ENCODE results near the gene HS6ST3.

Gene HS6ST3

DNA sequence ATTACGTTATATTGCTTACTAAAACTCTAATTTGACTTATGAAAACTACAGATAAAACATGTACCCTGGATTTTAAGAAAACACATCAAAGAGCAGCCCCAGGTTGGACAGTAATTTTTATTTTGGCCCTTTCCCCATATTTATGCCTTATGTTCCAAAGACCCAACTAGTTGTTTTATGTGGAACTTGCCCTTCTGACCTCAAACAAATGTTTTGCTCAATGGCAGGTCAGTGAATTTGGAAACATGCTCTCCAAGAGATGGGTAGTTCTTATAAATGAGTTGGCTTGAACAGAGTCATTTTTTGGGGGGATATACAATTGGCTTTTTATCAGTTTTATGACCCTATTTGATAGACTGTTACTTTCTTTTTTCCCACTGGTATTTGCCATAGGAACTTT, 360.0 kb downstream of the HS6ST3 start:
- Mint-ChIP-seq H3K4me3 (no peak overlapping the region), H3K36me3 (ENCODE audit: low read depth) (no peaks in the 10 kb centered on the region), H3K27me3 (no peaks in the 10 kb centered on the region), H3K4me1 (no peaks in the 10 kb centered on the region), H3K9me3 (peaks cover 10% of the 10 kb centered on the region), H3K27ac (no peak overlapping the region)
- no peak for ATAC-seq
- no peak for DNase-seq

DNA sequence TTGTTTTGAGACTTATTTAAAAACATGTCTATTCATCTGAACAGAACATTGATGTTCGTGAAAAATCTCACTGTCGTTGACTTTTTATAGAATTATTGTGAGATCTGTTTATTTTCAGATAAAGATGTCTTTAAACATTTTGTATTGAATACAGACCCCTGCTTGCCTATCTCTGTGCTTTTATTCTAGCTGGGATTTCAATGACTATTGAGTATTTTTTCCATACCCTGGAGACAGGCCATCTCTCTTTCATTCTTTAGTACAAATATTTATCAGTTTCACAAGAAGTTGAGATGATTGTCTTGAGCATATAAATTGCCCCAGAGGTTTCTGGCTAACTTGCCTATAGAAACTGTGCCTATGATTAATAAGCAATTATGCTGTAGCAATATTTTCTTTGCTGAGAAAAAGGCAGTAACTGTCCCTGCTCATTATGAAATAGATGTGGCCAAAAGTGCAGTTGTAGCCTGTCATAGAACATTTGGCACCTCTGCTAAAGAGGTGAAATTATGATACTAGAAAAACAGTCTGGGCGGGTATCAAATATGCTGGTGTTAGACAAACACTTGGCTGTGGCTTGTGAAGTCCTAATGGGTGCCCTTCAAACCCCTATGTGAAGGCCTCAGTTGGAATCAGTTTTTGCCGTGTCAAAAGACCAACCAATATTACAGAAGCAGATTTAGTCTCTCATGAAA, 360.6 kb downstream of the HS6ST3 start:
- no peak overlapping the region for H3K27ac Mint-ChIP-seq
- no peak for ATAC-seq
- peaks cover 10% of the 10 kb centered on the region for H3K9me3 Mint-ChIP-seq
- H3K4me3 Mint-ChIP-seq = no peak overlapping the region
- DNase-seq = no peak
- H3K27me3 Mint-ChIP-seq = no peaks in the 10 kb centered on the region
- no peaks in the 10 kb centered on the region for H3K4me1 Mint-ChIP-seq
- no peaks in the 10 kb centered on the region for H3K36me3 Mint-ChIP-seq (ENCODE audit: low read depth)

GRCh38 chr13:96454466-96454865, 364.6 kb downstream of the HS6ST3 start:
- ATAC-seq = no peak
- Mint-ChIP-seq H3K36me3 (ENCODE audit: low read depth) (no peaks in the 10 kb centered on the region), H3K9me3 (peaks cover 4% of the 10 kb centered on the region), H3K27ac (no peak overlapping the region), H3K4me3 (no peak overlapping the region), H3K27me3 (no peaks in the 10 kb centered on the region), H3K4me1 (no peaks in the 10 kb centered on the region)
- DNase-seq = no peak

GRCh38 chr13:96460609-96461008, 370.7 kb downstream of the HS6ST3 start:
- Mint-ChIP-seq H3K9me3 (peaks cover 13% of the 10 kb centered on the region), H3K27me3 (no peaks in the 10 kb centered on the region), H3K4me1 (no peaks in the 10 kb centered on the region), H3K27ac (no peak overlapping the region), H3K36me3 (ENCODE audit: low read depth) (no peaks in the 10 kb centered on the region), H3K4me3 (no peak overlapping the region)
- no peak for ATAC-seq
- no peak for DNase-seq

DNA sequence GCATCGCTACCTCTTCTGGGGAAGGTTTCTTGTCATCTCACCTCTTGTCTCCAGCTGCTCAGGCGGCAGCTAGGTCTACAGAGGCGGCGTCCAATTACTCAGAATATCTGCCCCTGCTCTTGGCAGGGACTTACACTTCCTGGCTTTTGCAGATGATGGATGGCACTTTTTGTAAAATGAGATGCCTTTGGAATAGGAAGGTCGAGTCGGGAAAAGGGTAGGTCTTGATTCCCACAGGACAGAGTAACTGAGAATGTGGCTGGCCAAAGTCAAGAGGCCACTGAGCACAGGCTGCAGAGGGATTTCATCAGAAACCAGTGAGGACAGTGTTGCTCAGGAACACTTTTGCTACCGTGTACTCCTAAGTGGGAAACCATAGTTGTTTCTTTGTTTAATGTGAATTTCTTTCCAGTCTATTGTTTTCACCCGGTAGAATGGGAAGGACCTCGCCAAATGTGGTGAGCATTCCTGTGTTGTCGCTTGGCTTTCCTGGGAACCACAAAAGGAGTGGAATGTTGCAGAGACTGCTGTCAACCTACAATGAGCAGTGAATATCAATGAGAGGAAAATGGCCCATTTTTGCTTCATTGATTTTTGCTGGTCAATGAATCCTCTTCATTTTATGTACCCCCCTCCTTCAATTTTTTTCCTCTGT, 383.7 kb downstream of the HS6ST3 start:
- no peaks in the 10 kb centered on the region for H3K4me1 Mint-ChIP-seq
- H3K27me3 Mint-ChIP-seq = no peaks in the 10 kb centered on the region
- DNase-seq (no peak), ATAC-seq (no peak)
- H3K9me3 Mint-ChIP-seq = peaks cover 12% of the 10 kb centered on the region
- H3K27ac Mint-ChIP-seq = no peak overlapping the region
- H3K36me3 Mint-ChIP-seq (ENCODE audit: low read depth) = no peaks in the 10 kb centered on the region
- H3K4me3 Mint-ChIP-seq = no peak overlapping the region

DNA sequence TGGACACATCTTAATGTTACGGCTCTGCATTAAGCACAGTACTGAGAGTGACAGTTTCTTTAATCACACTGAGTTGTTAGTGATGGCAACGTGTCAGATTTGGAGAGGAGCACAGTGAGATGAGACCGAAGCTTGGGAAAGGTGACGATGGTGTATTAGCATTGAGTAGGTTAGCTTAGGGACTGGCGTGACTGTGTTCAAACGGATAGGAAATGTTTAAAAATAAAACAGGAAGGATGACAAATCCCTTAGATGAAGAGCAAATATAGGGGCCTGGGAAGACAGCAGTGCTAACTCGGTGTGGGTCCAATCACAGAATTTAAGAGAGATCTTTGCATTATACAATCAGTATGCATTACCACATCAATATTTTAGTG, 384.3 kb downstream of the HS6ST3 start:
- H3K36me3 Mint-ChIP-seq (ENCODE audit: low read depth) = no peaks in the 10 kb centered on the region
- no peaks in the 10 kb centered on the region for H3K27me3 Mint-ChIP-seq
- DNase-seq (no peak), ATAC-seq (no peak)
- H3K9me3 Mint-ChIP-seq = peaks cover 15% of the 10 kb centered on the region
- H3K27ac Mint-ChIP-seq = no peak overlapping the region
- H3K4me3 Mint-ChIP-seq = no peak overlapping the region
- H3K4me1 Mint-ChIP-seq = no peaks in the 10 kb centered on the region

GRCh38 chr13:96475103-96475502, 385.2 kb downstream of the HS6ST3 start:
- Mint-ChIP-seq H3K27me3 (no peaks in the 10 kb centered on the region), H3K36me3 (ENCODE audit: low read depth) (no peaks in the 10 kb centered on the region), H3K4me1 (no peaks in the 10 kb centered on the region), H3K4me3 (no peak overlapping the region), H3K9me3 (peaks cover 18% of the 10 kb centered on the region), H3K27ac (no peak overlapping the region)
- ATAC-seq (no peak), DNase-seq (no peak)

DNA sequence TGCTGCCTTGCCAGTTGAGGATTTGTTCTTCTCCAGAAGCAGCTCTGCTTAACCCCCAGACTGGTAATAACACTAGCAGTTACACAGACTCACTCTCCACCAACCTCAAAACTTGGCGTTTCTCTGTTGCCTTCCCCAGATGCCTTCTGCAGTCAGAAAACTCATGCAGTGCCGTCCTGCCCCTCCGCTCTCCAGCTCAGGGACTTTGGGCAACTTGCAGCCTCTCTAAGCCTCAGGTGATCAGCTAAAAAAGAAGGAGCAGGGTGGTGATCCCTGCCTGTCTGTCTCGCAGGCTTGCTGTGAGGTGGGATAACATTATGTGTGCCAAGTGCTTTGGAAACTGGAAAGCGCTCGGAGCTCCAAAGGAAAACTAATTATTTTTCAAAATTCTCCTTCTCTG, 391.6 kb downstream of the HS6ST3 start:
- DNase-seq (no peak), ATAC-seq (no peak)
- no peaks in the 10 kb centered on the region for H3K4me1 Mint-ChIP-seq
- no peaks in the 10 kb centered on the region for H3K27me3 Mint-ChIP-seq
- no peaks in the 10 kb centered on the region for H3K36me3 Mint-ChIP-seq (ENCODE audit: low read depth)
- H3K4me3 Mint-ChIP-seq = no peak overlapping the region
- no peak overlapping the region for H3K27ac Mint-ChIP-seq
- peaks cover 10% of the 10 kb centered on the region for H3K9me3 Mint-ChIP-seq

GRCh38 chr13:96490496-96490989, 400.6 kb downstream of the HS6ST3 start:
- no peak for ATAC-seq
- Mint-ChIP-seq H3K27me3 (no peaks in the 10 kb centered on the region), H3K9me3 (peaks cover 13% of the 10 kb centered on the region), H3K4me1 (no peaks in the 10 kb centered on the region), H3K27ac (no peak overlapping the region), H3K36me3 (ENCODE audit: low read depth) (no peaks in the 10 kb centered on the region), H3K4me3 (no peak overlapping the region)
- DNase-seq = no peak

- H3K4me3 Mint-ChIP-seq = no peak overlapping the region
- H3K27me3 Mint-ChIP-seq = no peaks in the 10 kb centered on the region
- peaks cover 13% of the 10 kb centered on the region for H3K9me3 Mint-ChIP-seq
- no peaks in the 10 kb centered on the region for H3K4me1 Mint-ChIP-seq
- DNase-seq (no peak), ATAC-seq (no peak)
- no peak overlapping the region for H3K27ac Mint-ChIP-seq
- H3K36me3 Mint-ChIP-seq (ENCODE audit: low read depth) = no peaks in the 10 kb centered on the region
Observed at GRCh38 chr13:96491103-96491502, 401.2 kb downstream of the HS6ST3 start.

GRCh38 chr13:96492766-96493165, 402.9 kb downstream of the HS6ST3 start:
- no peaks in the 10 kb centered on the region for H3K27me3 Mint-ChIP-seq
- no peak overlapping the region for H3K27ac Mint-ChIP-seq
- peaks cover 18% of the 10 kb centered on the region for H3K9me3 Mint-ChIP-seq
- ATAC-seq (no peak), DNase-seq (no peak)
- no peaks in the 10 kb centered on the region for H3K36me3 Mint-ChIP-seq (ENCODE audit: low read depth)
- no peaks in the 10 kb centered on the region for H3K4me1 Mint-ChIP-seq
- no peak overlapping the region for H3K4me3 Mint-ChIP-seq

- no peak for ATAC-seq
- no peaks in the 10 kb centered on the region for H3K27me3 Mint-ChIP-seq
- H3K27ac Mint-ChIP-seq = no peak overlapping the region
Observed at GRCh38 chr13:96499656-96500055, 409.7 kb downstream of the HS6ST3 start.

GRCh38 chr13:96500953-96501352, 411.0 kb downstream of the HS6ST3 start:
- DNase-seq (no peak), ATAC-seq (no peak)
- Mint-ChIP-seq H3K27me3 (no peaks in the 10 kb centered on the region), H3K27ac (no peak overlapping the region), H3K4me3 (no peak overlapping the region), H3K9me3 (peaks cover 12% of the 10 kb centered on the region), H3K4me1 (no peaks in the 10 kb centered on the region), H3K36me3 (ENCODE audit: low read depth) (no peaks in the 10 kb centered on the region)

More at GRCh38 chr13:96499656-96500055, 409.7 kb downstream of the HS6ST3 start:
- Mint-ChIP-seq H3K4me3 (no peak overlapping the region), H3K36me3 (ENCODE audit: low read depth) (no peaks in the 10 kb centered on the region), H3K9me3 (peaks cover 17% of the 10 kb centered on the region), H3K4me1 (no peaks in the 10 kb centered on the region)
- DNase-seq = no peak

- Mint-ChIP-seq H3K27me3 (no peaks in the 10 kb centered on the region), H3K4me3 (no peak overlapping the region), H3K4me1 (no peaks in the 10 kb centered on the region), H3K27ac (no peak overlapping the region), H3K9me3 (peaks cover 7% of the 10 kb centered on the region), H3K36me3 (ENCODE audit: low read depth) (no peaks in the 10 kb centered on the region)
- no peak for DNase-seq
- no peak for ATAC-seq
Observed at GRCh38 chr13:96503481-96503880, 413.6 kb downstream of the HS6ST3 start.

- H3K36me3 Mint-ChIP-seq (ENCODE audit: low read depth) = no peaks in the 10 kb centered on the region
Observed at GRCh38 chr13:96511587-96511986, 421.7 kb downstream of the HS6ST3 start.

More at GRCh38 chr13:96511587-96511986, 421.7 kb downstream of the HS6ST3 start:
- H3K4me3 Mint-ChIP-seq = no peak overlapping the region
- H3K27me3 Mint-ChIP-seq = no peaks in the 10 kb centered on the region
- no peaks in the 10 kb centered on the region for H3K9me3 Mint-ChIP-seq
- no peak overlapping the region for H3K27ac Mint-ChIP-seq
- DNase-seq = no peak
- ATAC-seq = no peak
- no peaks in the 10 kb centered on the region for H3K4me1 Mint-ChIP-seq

Measured in activated naive CD8-positive, alpha-beta T cell treated with anti-CD3 and anti-CD28 coated beads, Interleukin-2, amount 50 U/mL, for 24 hours (primary cell).